Endothelial cell of umbilical vein (primary cell): Measurements from ENCODE around the gene PKD1L1. TPM values are rescaled to one million over a fixed set of nuclear protein-coding genes. Genes with fewer than 3 reads are reported as not detected.

Source experiments
- BruUV-seq: library from RNA; stranded (reverse); fragments of 400-500 nt; replicated peaks from 2 replicates; lab custom pipeline; 2021; lab: Mats Ljungman, UMichigan
- CTCF ChIA-PET: fragments of 300-600, 350-600 bp; sonication (Branson Sonifier 250); formaldehyde crosslinking; loops from one replicate; lab custom pipeline; 2021; ENCODE audit warnings: antibody characterized with exemption, inconsistent platforms; lab: Charles Lee
- POLR2A ChIA-PET: fragments of 300-600, 350-600 bp; sonication (Branson Sonifier 250); formaldehyde crosslinking; loops from one replicate; lab custom pipeline; 2021; ENCODE audit warnings: antibody characterized with exemption, inconsistent platforms; lab: Charles Lee
- DNase-seq: peaks from one replicate; pipeline ENCODE4 v3.0.0-alpha.2; 2011; ENCODE audit warnings: low read depth, low spot score
- FAIRE-seq: peaks from 2 replicates; lab custom pipeline; 2011; peaks lifted over from hg19 to GRCh38; lab: Jason Lieb, UNC
- H2AFZ ChIP-seq: 2 replicates; pipeline ENCODE4 v1.6.0; 2012; ENCODE audit warnings: low read depth, low read length, control low read depth, inconsistent platforms
- H3K27ac ChIP-seq: 2 replicates; pipeline ENCODE4 v1.5.1; 2011; ENCODE audit warnings: low read depth, mild to moderate bottlenecking, control low read depth, low read length, moderate library complexity; ENCODE audit not compliant: insufficient read depth
- H3K27me3 ChIP-seq, 2 experiments: 2 replicates each; pipeline versions ENCODE4 v1.6.0 to v1.6.1; 2011; ENCODE audit warnings: low read length in 2 of 2, mixed read lengths in 1 of 2; ENCODE audit not compliant: control insufficient read depth in 2 of 2, insufficient read depth in 2 of 2
- H3K36me3 ChIP-seq, 2 experiments: 2 replicates in 1 of 2; 3 replicates in 1 of 2; pipeline ENCODE4 v1.5.1; 2011; ENCODE audit warnings: low read length in 2 of 2, mild to moderate bottlenecking in 1 of 2, moderate library complexity in 1 of 2; ENCODE audit not compliant: control insufficient read depth in 2 of 2, insufficient read depth in 2 of 2; ENCODE audit errors: extremely low read depth in 1 of 2
- H3K4me1 ChIP-seq: 3 replicates; pipeline ENCODE4 v1.5.1; 2011; ENCODE audit warnings: mild to moderate bottlenecking, low read length; ENCODE audit not compliant: control insufficient read depth, insufficient read depth; ENCODE audit errors: extremely low read depth
- H3K4me2 ChIP-seq: 2 replicates; pipeline ENCODE4 v1.6.1; 2011; ENCODE audit warnings: low read length, control low read depth, mixed read lengths; ENCODE audit not compliant: insufficient read depth
- H3K4me3 ChIP-seq, 3 experiments: fragments of 200-600 bp in 1 of 3; sonication (generic), shearing (Covaris generic) in 1 of 3; replicated peaks in 1 of 3; 2 replicates each; pipeline ENCODE4 v1.5.1; 2011 to 2016; ENCODE audit warnings: control low read depth in 3 of 3, low read length in 3 of 3, mild to moderate bottlenecking in 2 of 3, inconsistent platforms in 1 of 3, low read depth in 1 of 3, moderate library complexity in 1 of 3; ENCODE audit not compliant: insufficient read depth in 1 of 3
- H3K79me2 ChIP-seq: 2 replicates; pipeline ENCODE4 v1.6.0; 2012; ENCODE audit warnings: low read length, inconsistent platforms; ENCODE audit not compliant: control insufficient read depth, insufficient read depth
- H3K9ac ChIP-seq: replicated peaks from 2 replicates; pipeline ENCODE3; 2011; ENCODE audit warnings: low read length, control low read depth; ENCODE audit not compliant: insufficient read depth; ENCODE audit errors: extremely low read depth
- H3K9me1 ChIP-seq: replicated peaks from 3 replicates; pipeline ENCODE4 v1.6.0; 2011; ENCODE audit warnings: mild to moderate bottlenecking, low read length; ENCODE audit not compliant: control insufficient read depth, insufficient read depth; ENCODE audit errors: extremely low read depth
- H3K9me3 ChIP-seq: replicated peaks from 2 replicates; pipeline ENCODE4 v1.5.1; 2012; ENCODE audit warnings: low read length, inconsistent platforms; ENCODE audit not compliant: control insufficient read depth, insufficient read depth
- H4K20me1 ChIP-seq: replicated peaks from 2 replicates; pipeline ENCODE3; 2011; ENCODE audit warnings: mild to moderate bottlenecking, low read length; ENCODE audit not compliant: control insufficient read depth, insufficient read depth; ENCODE audit errors: extremely low read depth
- CTCF ChIP-seq, 2 donors: IDR thresholded peaks; 1 replicate in 1 of 2; 2 replicates in 1 of 2; pipeline ENCODE4 v1.5.1; 2011; ENCODE audit warnings: low read length in 2 of 2, mild to moderate bottlenecking in 2 of 2, moderate library complexity in 2 of 2, control low read depth in 1 of 2, inconsistent platforms in 1 of 2, low read depth in 1 of 2; ENCODE audit not compliant: insufficient read depth in 1 of 2; ENCODE audit errors: extremely low read depth in 1 of 2
- EZH2 ChIP-seq: IDR thresholded peaks from 2 replicates; pipeline ENCODE4 v1.6.1; 2012; ENCODE audit warnings: borderline replicate concordance, low read depth, mild to moderate bottlenecking, moderate library complexity, low read length, inconsistent platforms; ENCODE audit not compliant: severe bottlenecking
- GATA2 ChIP-seq: IDR thresholded peaks from 2 replicates; pipeline ENCODE4 v1.7.0; 2011; ENCODE audit warnings: low read depth, mild to moderate bottlenecking, moderate library complexity, mixed read lengths, low read length; ENCODE audit not compliant: insufficient read length, insufficient read depth
- JUN ChIP-seq: IDR thresholded peaks from 2 replicates; pipeline ENCODE4 v1.6.1; 2011; ENCODE audit warnings: borderline replicate concordance, low read depth; ENCODE audit not compliant: insufficient read length, insufficient read depth
- MYC ChIP-seq: IDR thresholded peaks from one replicate; pipeline ENCODE4 v1.6.1; 2011; ENCODE audit warnings: mild to moderate bottlenecking, low read depth, low read length
- POLR2A ChIP-seq: IDR thresholded peaks from 2 replicates; pipeline ENCODE4 v1.6.1; 2012; ENCODE audit warnings: low read depth, mild to moderate bottlenecking, control low read depth, low read length
- POLR2AphosphoS5 ChIP-seq: IDR thresholded peaks from 2 replicates; pipeline ENCODE4 v1.6.1; 2012; ENCODE audit warnings: low read depth, mild to moderate bottlenecking, control low read depth, low read length, moderate library complexity; ENCODE audit not compliant: insufficient read depth
- dilution Hi-C: fragments of 300-500 bp; cut with MboI; formaldehyde crosslinking; loops from one replicate; pipeline ENCODE4 v1.15.0; 2019; ENCODE audit warnings: low sequenced_read_pairs; ENCODE audit not compliant: extremely low pct_ligation_motif_present
- intact Hi-C: fragments of 100-400 bp; cut with micrococcal nuclease; formaldehyde crosslinking; loops from one replicate; pipeline ENCODE4 v1.10.0; 2022
- polyA plus RNA-seq, 4 experiments: library from polyadenylated mRNA; depleted of rRNA in 3 of 4; stranded (reverse) in 3 of 4; unstranded in 1 of 4; fragments of >200 nt; gene quantifications; 2 replicates each; pipeline versions ENCODE4 v1.2.1 to v1.2.3, GENCODE V29; 2011 to 2012; ENCODE audit warnings: missing spikeins in 1 of 4
- total RNA-seq: library from RNA; stranded (reverse); gene quantifications from 2 replicates; pipeline ENCODE4 v1.2.3, GENCODE V29; 2021
- TF ChIP-seq, protein P1 (sequence below): IDR thresholded peaks from 2 replicates; pipeline ENCODE4 v1.6.1; 2011; ENCODE audit not compliant: insufficient read depth, insufficient read length

The PKD1L1 gene
- total and polyA plus RNA-seq, 2 donors (not counting 3 experiments of a cell fraction or from before 2014, with no cell fraction given): 4.1 to 5.9 TPM

DNA sequence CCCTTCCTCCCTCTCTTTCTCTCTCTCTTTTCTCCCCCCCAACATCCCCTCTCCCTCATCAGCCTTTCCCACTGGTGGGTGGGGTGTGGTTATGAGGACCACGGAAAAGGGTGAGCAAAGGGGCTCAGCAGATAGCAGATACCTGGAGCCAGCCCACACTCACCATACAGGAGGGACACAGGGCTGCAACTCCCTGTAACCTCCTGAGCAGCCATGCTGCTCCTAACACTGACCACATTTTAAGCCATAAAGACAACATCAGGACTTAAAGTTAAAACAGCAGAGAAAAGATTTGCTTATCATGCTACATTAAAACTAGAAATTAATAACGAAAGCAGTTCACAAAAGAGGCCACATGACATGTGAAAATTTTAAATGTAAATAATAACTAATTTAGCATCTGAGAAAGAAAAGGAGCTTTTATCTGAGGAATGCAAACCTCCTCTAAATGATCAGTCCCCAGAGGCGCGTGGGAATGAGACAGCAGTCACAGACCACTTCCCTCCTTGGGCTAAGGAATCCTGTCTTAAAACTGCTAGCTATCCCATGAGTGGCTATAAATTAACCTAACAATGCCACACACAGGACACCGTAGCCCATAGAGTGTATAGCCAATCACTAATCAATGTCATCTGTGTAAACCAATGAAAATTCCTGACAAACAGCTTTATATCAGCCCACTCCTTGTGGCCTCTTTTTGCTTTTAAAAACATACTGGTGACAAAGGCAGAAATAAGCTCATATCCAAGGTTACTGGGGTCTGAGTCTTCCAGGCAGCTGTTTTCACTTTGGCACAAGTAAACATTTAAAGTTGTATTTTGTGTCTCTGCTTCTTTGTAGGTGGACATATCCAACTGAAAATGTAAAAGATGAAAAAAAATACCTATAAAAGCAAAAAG is 33.3 kb downstream of the PKD1L1 start:
- H3K79me2 ChIP-seq: no peaks in the 10 kb centered on the region
- H3K9ac ChIP-seq: no peak overlapping the region
- BruUV-seq: no TSS peak
- DNase-seq: no peak
- intact Hi-C loops (no loop called here), dilution Hi-C loops (no loop called here)
- CTCF ChIA-PET: interaction anchor here (1.6 to 2.4 kb wide), 2 partner anchors 12 to 30 kb away, joined by 4 to 8 read pairs; no protein-coding TSS in a partner anchor
- H3K4me3 ChIP-seq: no peak overlapping the region
- H4K20me1 ChIP-seq: no peaks in the 10 kb centered on the region
- H2AFZ ChIP-seq: no peak overlapping the region
- H3K27me3 ChIP-seq: no peaks in the 10 kb centered on the region
- POLR2A ChIA-PET: no interaction called here
- no peak overlapping the region for H3K27ac ChIP-seq
- TF ChIP-seq MYC (no peak), JUN (no peak), POLR2AphosphoS5 (no peak), POLR2A (no peak), GATA2 (no peak), EZH2 (no peak), CTCF (IDR thresholded peaks at IDR 0.05; ENCODE audit: extremely low read depth in 1 of 2, insufficient read depth in 1 of 2, low read depth in 1 of 2, low read length in 2 of 2) (no peak)
- TF ChIP-seq, protein P1, sequence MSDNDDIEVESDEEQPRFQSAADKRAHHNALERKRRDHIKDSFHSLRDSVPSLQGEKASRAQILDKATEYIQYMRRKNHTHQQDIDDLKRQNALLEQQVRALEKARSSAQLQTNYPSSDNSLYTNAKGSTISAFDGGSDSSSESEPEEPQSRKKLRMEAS: no peak
- no peak for FAIRE-seq
- H3K9me3 ChIP-seq: no peaks in the 10 kb centered on the region
- H3K4me1 ChIP-seq: no peaks in the 10 kb centered on the region
- H3K36me3 ChIP-seq: no peaks in the 10 kb centered on the region
- H3K4me2 ChIP-seq: no peak overlapping the region
- no peaks in the 10 kb centered on the region for H3K9me1 ChIP-seq
